H1 (cell line): ENCODE measurements around the gene EPHA3. TPM values are rescaled to one million over a fixed set of nuclear protein-coding genes. Genes with fewer than 3 reads are reported as not detected.

Experiments used
- CTCF ChIA-PET: fragments of 300-600 bp; sonication (Branson Sonifier 250); formaldehyde crosslinking; loops from one replicate; lab custom pipeline; 2021; ENCODE audit not compliant: partially characterized antibody; lab: Charles Lee
- POLR2A ChIA-PET: fragments of 300-600 bp; sonication (Branson Sonifier 250); formaldehyde crosslinking; loops from one replicate; lab custom pipeline; 2021; ENCODE audit warnings: inconsistent platforms; ENCODE audit not compliant: partially characterized antibody; lab: Charles Lee
- DNase-seq, 2 experiments: peaks; one replicate each; pipeline versions ENCODE4 v3.0.0 to v3.0.0-alpha.2; 2010 to 2022; ENCODE audit warnings: low spot score in 2 of 2, low read depth in 1 of 2, mixed read lengths in 1 of 2
- FAIRE-seq: peaks from 2 replicates; lab custom pipeline; 2011; peaks lifted over from hg19 to GRCh38; lab: Jason Lieb, UNC
- H2AFZ ChIP-seq: 2 replicates; pipeline ENCODE4 v1.8.1; 2012; ENCODE audit warnings: low read length, inconsistent platforms
- H2AK5ac ChIP-seq: 2 replicates; pipeline ENCODE4 v1.6.1; 2013; ENCODE audit warnings: low read depth, low read length
- H2BK120ac ChIP-seq: replicated peaks from 2 replicates; pipeline ENCODE3; 2013; ENCODE audit warnings: low read depth, low read length, inconsistent platforms
- H2BK12ac ChIP-seq: 2 replicates; pipeline ENCODE4 v1.6.1; 2013; ENCODE audit warnings: low read depth, low read length
- H2BK15ac ChIP-seq: 2 replicates; pipeline ENCODE4 v1.6.1; 2013; ENCODE audit warnings: low read length
- H2BK20ac ChIP-seq: 2 replicates; pipeline ENCODE4 v1.6.1; 2013; ENCODE audit warnings: low read length
- H2BK5ac ChIP-seq: 2 replicates; pipeline ENCODE4 v1.6.1; 2013; ENCODE audit warnings: low read depth, low read length
- H3K14ac ChIP-seq: 2 replicates; pipeline ENCODE4 v1.6.1; 2013; ENCODE audit warnings: inconsistent platforms; ENCODE audit not compliant: insufficient read length
- H3K18ac ChIP-seq: 2 replicates; pipeline ENCODE4 v1.6.1; 2013; ENCODE audit warnings: low read length; ENCODE audit errors: extremely low read depth
- H3K23ac ChIP-seq: 2 replicates; pipeline ENCODE4 v1.6.1; 2013; ENCODE audit warnings: inconsistent platforms; ENCODE audit not compliant: insufficient read length
- H3K23me2 ChIP-seq: 2 replicates; pipeline ENCODE4 v1.6.1; 2013; ENCODE audit warnings: low read depth, low read length
- H3K27ac ChIP-seq: 2 replicates; pipeline ENCODE4 v1.6.1; 2011; ENCODE audit warnings: low read depth, low read length, inconsistent platforms
- H3K27me3 ChIP-seq, 4 experiments: replicated peaks in 1 of 4; 1 replicate in 1 of 4; 2 replicates in 3 of 4; pipeline versions ENCODE4 v1.6.1 to v1.8.1; 2011 to 2013; ENCODE audit warnings: low read length in 3 of 4, mild to moderate bottlenecking in 3 of 4, inconsistent platforms in 2 of 4, mixed read lengths in 2 of 4, moderate library complexity in 1 of 4; ENCODE audit not compliant: control insufficient read depth in 3 of 4, insufficient read depth in 3 of 4; ENCODE audit errors: extremely low read depth in 1 of 4
- H3K36me3 ChIP-seq, 4 experiments: 2 replicates each; pipeline versions ENCODE4 v1.6.1 to v1.8.1; 2011 to 2013; ENCODE audit warnings: mild to moderate bottlenecking in 4 of 4, low read length in 3 of 4, moderate library complexity in 2 of 4, control low read depth in 1 of 4, inconsistent platforms in 1 of 4; ENCODE audit not compliant: insufficient read depth in 4 of 4, control insufficient read depth in 2 of 4
- H3K4ac ChIP-seq: replicated peaks from 2 replicates; pipeline ENCODE3; 2013; ENCODE audit warnings: low read length, low read depth, mixed read lengths, inconsistent platforms; ENCODE audit not compliant: insufficient read length
- H3K4me1 ChIP-seq, 4 experiments: replicated peaks in 1 of 4; 1 replicate in 1 of 4; 2 replicates in 3 of 4; pipeline versions ENCODE4 v1.6.1 to v1.8.1; 2011 to 2013; ENCODE audit warnings: low read length in 3 of 4, inconsistent platforms in 2 of 4, mixed read lengths in 1 of 4; ENCODE audit not compliant: insufficient read depth in 4 of 4, control insufficient read depth in 3 of 4
- H3K4me2 ChIP-seq, 2 experiments: 2 replicates each; pipeline versions ENCODE4 v1.6.1 to v1.8.1; 2011 to 2013; ENCODE audit warnings: low read depth in 2 of 2, low read length in 2 of 2, control low read depth in 1 of 2, inconsistent platforms in 1 of 2, mild to moderate bottlenecking in 1 of 2; ENCODE audit not compliant: insufficient read depth in 1 of 2
- H3K4me3 ChIP-seq, 4 experiments: fragments of 200-600, 300-600 bp in 1 of 4; sonication (generic), shearing (Covaris generic), sonication (Bioruptor Twin) in 1 of 4; 2 replicates each; pipeline versions ENCODE4 v1.5.1 to v1.8.1; 2011 to 2016; ENCODE audit warnings: low read length in 4 of 4, low read depth in 3 of 4, control low read depth in 2 of 4, inconsistent platforms in 2 of 4, mild to moderate bottlenecking in 2 of 4, mixed read lengths in 1 of 4, moderate library complexity in 1 of 4; ENCODE audit not compliant: insufficient read depth in 2 of 4; ENCODE audit errors: extremely low read depth in 1 of 4
- H3K56ac ChIP-seq: replicated peaks from 2 replicates; pipeline ENCODE3; 2013; ENCODE audit warnings: low read depth, mild to moderate bottlenecking, mixed read lengths, low read length, inconsistent platforms; ENCODE audit not compliant: insufficient read length
- H3K79me1 ChIP-seq: 2 replicates; pipeline ENCODE4 v1.6.1; 2013; ENCODE audit warnings: low read depth, low read length, control low read depth
- H3K79me2 ChIP-seq, 2 experiments: 2 replicates each; pipeline versions ENCODE4 v1.6.1 to v1.8.1; 2012 to 2013; ENCODE audit warnings: low read length in 2 of 2, mild to moderate bottlenecking in 2 of 2, inconsistent platforms in 1 of 2; ENCODE audit not compliant: insufficient read depth in 2 of 2, control insufficient read depth in 1 of 2
- H3K9ac ChIP-seq, 4 experiments: replicated peaks in 1 of 4; 1 replicate in 1 of 4; 2 replicates in 3 of 4; pipeline versions ENCODE4 v1.6.1 to v1.8.1; 2011 to 2013; ENCODE audit warnings: low read depth in 3 of 4, low read length in 3 of 4, control low read depth in 2 of 4, mild to moderate bottlenecking in 2 of 4, moderate library complexity in 2 of 4, inconsistent platforms in 1 of 4; ENCODE audit errors: extremely low read depth in 1 of 4
- H3K9me3 ChIP-seq, 2 experiments: 2 replicates each; pipeline versions ENCODE4 v1.6.1 to v1.8.1; 2012 to 2013; ENCODE audit warnings: mild to moderate bottlenecking in 2 of 2, moderate library complexity in 2 of 2, control low read depth in 1 of 2, inconsistent platforms in 1 of 2, low read depth in 1 of 2, low read length in 1 of 2, mixed read lengths in 1 of 2; ENCODE audit not compliant: insufficient read depth in 2 of 2
- H4K20me1 ChIP-seq, 2 experiments: replicated peaks in 1 of 2; 2 replicates each; pipeline versions ENCODE3 to v1.8.1; 2011 to 2013; ENCODE audit warnings: inconsistent platforms in 2 of 2, low read length in 2 of 2, mild to moderate bottlenecking in 1 of 2; ENCODE audit not compliant: insufficient read depth in 2 of 2, control insufficient read depth in 1 of 2
- H4K5ac ChIP-seq: 2 replicates; pipeline ENCODE4 v1.6.1; 2013; ENCODE audit warnings: low read length, low read depth, mixed read lengths, inconsistent platforms; ENCODE audit not compliant: insufficient read length
- H4K8ac ChIP-seq: 2 replicates; pipeline ENCODE4 v1.8.0; 2013; ENCODE audit warnings: mild to moderate bottlenecking, moderate library complexity, low read length, inconsistent platforms; ENCODE audit not compliant: insufficient read depth; ENCODE audit errors: extremely low read depth
- H4K91ac ChIP-seq: replicated peaks from 2 replicates; pipeline ENCODE3; 2013; ENCODE audit warnings: low read length, mixed read lengths, inconsistent platforms; ENCODE audit not compliant: insufficient read length
- ATF2 ChIP-seq: IDR thresholded peaks from 2 replicates; pipeline ENCODE4 v1.6.1; 2012; ENCODE audit warnings: low read length, inconsistent platforms
- BCL11A ChIP-seq, 2 experiments: IDR thresholded peaks; one replicate each; pipeline ENCODE4 v1.6.1; 2011; ENCODE audit warnings: low read depth in 2 of 2, low read length in 2 of 2, mild to moderate bottlenecking in 2 of 2
- CHD1 ChIP-seq: IDR thresholded peaks from 2 replicates; pipeline ENCODE4 v1.6.1; 2012; ENCODE audit warnings: low read depth, low read length, improper control_type of control experiment
- CHD2 ChIP-seq: IDR thresholded peaks from 2 replicates; pipeline ENCODE4 v1.6.1; 2012; ENCODE audit warnings: low read length, improper control_type of control experiment
- EGR1 ChIP-seq: IDR thresholded peaks from 2 replicates; pipeline ENCODE4 v1.6.1; 2011; ENCODE audit warnings: low read depth, low read length, borderline replicate concordance
- FOSL1 ChIP-seq: IDR thresholded peaks from 2 replicates; pipeline ENCODE4 v1.6.1; 2011; ENCODE audit warnings: mild to moderate bottlenecking, low read depth, low read length, moderate library complexity; ENCODE audit not compliant: insufficient read depth
- GABPA ChIP-seq: IDR thresholded peaks from 2 replicates; pipeline ENCODE4 v1.6.1; 2011; ENCODE audit warnings: mild to moderate bottlenecking, low read length, moderate library complexity, borderline replicate concordance; ENCODE audit not compliant: insufficient read depth
- JUN ChIP-seq: IDR thresholded peaks from 2 replicates; pipeline ENCODE4 v1.6.1; 2011; ENCODE audit warnings: low read depth, mild to moderate bottlenecking, improper control_type of control experiment, low read length
- JUND ChIP-seq: IDR thresholded peaks from 2 replicates; pipeline ENCODE4 v1.6.1; 2011; ENCODE audit warnings: mild to moderate bottlenecking, improper control_type of control experiment, low read length
- POU5F1 ChIP-seq: IDR thresholded peaks from 2 replicates; pipeline ENCODE4 v1.6.1; 2011; ENCODE audit warnings: low read depth, mild to moderate bottlenecking, low read length, moderate library complexity
- SP4 ChIP-seq: IDR thresholded peaks from 2 replicates; pipeline ENCODE4 v1.6.1; 2012; ENCODE audit warnings: low read length, inconsistent platforms
- TAF1 ChIP-seq: IDR thresholded peaks from 2 replicates; pipeline ENCODE4 v1.6.1; 2011; ENCODE audit warnings: mild to moderate bottlenecking, low read depth, low read length
- TAF7 ChIP-seq: optimal IDR thresholded peaks from 2 replicates; pipeline ENCODE3; 2011; ENCODE audit warnings: low read depth, mild to moderate bottlenecking, inconsistent platforms, low read length, moderate library complexity, borderline replicate concordance
- TEAD4 ChIP-seq: IDR thresholded peaks from 2 replicates; pipeline ENCODE4 v1.6.1; 2012; ENCODE audit warnings: low read depth, low read length, inconsistent platforms, mixed read lengths
- ZNF274 ChIP-seq: IDR thresholded peaks from 2 replicates; pipeline ENCODE4 v1.7.0; 2012; ENCODE audit warnings: low read length, borderline replicate concordance; ENCODE audit errors: extremely low read depth
- WGBS, 2 experiments: shearing (Covaris generic) in 1 of 2; methylation state at CpG; one replicate each; pipeline versions ENCODE4 v1.1.6 to v1.1.7; 2013 to 2015; ENCODE audit warnings: low lambda C conversion rate in 2 of 2, mixed read lengths in 2 of 2, inconsistent platforms in 1 of 2, low coverage in 1 of 2, missing lambda C conversion rate in 1 of 2; ENCODE audit not compliant: insufficient replicate concordance in 2 of 2, insufficient coverage in 1 of 2, insufficient read length in 1 of 2; ENCODE audit errors: extremely low coverage in 1 of 2, missing lambda C conversion rate in 1 of 2; 5-methylcytosine and 5-hydroxymethylcytosine counted together
- polyA plus RNA-seq, 7 experiments: library from polyadenylated mRNA; depleted of rRNA in 3 of 7; stranded (reverse) in 5 of 7; unstranded in 2 of 7; fragments of >200 nt in 5 of 7; fragments of 200-250 nt in 2 of 7; gene quantifications; 1 replicate in 5 of 7; 2 replicates in 1 of 7; 4 replicates in 1 of 7; pipeline versions ENCODE4 v1.2.1 to v1.2.3, GENCODE V29; 2011 to 2013; ENCODE audit warnings: missing spikeins in 2 of 7, mixed read lengths in 2 of 7
- total RNA-seq: library from RNA; stranded (reverse); fragmentation: NEBNext Ultra II Directional; extraction: Animal tissue kit (Norgen Biotek cat#: 25700); gene quantifications from 2 replicates; pipeline ENCODE4 v1.2.1, GENCODE V29; 2021

Gene EPHA3
- total and polyA plus RNA-seq, 2 of the 8 experiments (the other 6 are each of a cell fraction or from before 2014, with no cell fraction given), result 0.09 to 0.22 TPM

GRCh38 chr3:89227634-89228033 lies 120.2 kb downstream of the EPHA3 start:
- Histone ChIP-seq H4K20me1 (no peaks in the 10 kb centered on the region), H2BK120ac (no peak overlapping the region), H3K4me1 (no peaks in the 10 kb centered on the region), H3K23me2 (no peaks in the 10 kb centered on the region; the same call in 1 of the 2 replicates), H3K79me2 (no peaks in the 10 kb centered on the region), H3K9ac (no peak overlapping the region), H2BK5ac (no peak overlapping the region), H2BK20ac (no peak overlapping the region), H4K91ac (no peak overlapping the region), H3K79me1 (no peaks in the 10 kb centered on the region), H2AK5ac (no peak overlapping the region), H3K4me3 (no peak overlapping the region), H4K8ac (no peak overlapping the region), H3K23ac (no peak overlapping the region), H3K27ac (no peak overlapping the region), H3K4me2 (no peak overlapping the region), H3K36me3 (no peaks in the 10 kb centered on the region), H3K14ac (no peak overlapping the region), H4K5ac (no peak overlapping the region), H2BK12ac (no peak overlapping the region), H2AFZ (no peak overlapping the region), H3K18ac (no peak overlapping the region), H3K56ac (no peak overlapping the region), H3K9me3 (no peaks in the 10 kb centered on the region), H3K4ac (no peak overlapping the region), H2BK15ac (no peak overlapping the region), H3K27me3 (no peaks in the 10 kb centered on the region)
- ChIA-PET CTCF (no interaction called here), POLR2A (no interaction called here)
- WGBS, 2 experiments, result 94% methylated on average over 2 of the region's 2 CpGs; no CpG with 5 or more reads in 1 of the 2 experiments
- no peak for FAIRE-seq
- no peak for DNase-seq
- TF ChIP-seq BCL11A (IDR thresholded peaks at IDR 0.05; ENCODE audit: low read depth in 2 of 2, low read length in 2 of 2) (no peak), TAF7 (no peak), SP4 (no peak), POU5F1 (no peak), ATF2 (no peak), JUND (no peak), JUN (no peak), ZNF274 (no peak), EGR1 (no peak), CHD2 (no peak), TEAD4 (no peak), FOSL1 (no peak), CHD1 (no peak), TAF1 (no peak), GABPA (no peak)
